NCI-H1105 treated with DMSO at 0.1 percent for 48 hours (cell line): Measurements from ENCODE around the gene PHYKPL.

Source experiments
- DNase-seq: peaks from one replicate; lab custom pipeline; 2025; lab: John Stamatoyannopoulos, UW

The PHYKPL gene

DNA sequence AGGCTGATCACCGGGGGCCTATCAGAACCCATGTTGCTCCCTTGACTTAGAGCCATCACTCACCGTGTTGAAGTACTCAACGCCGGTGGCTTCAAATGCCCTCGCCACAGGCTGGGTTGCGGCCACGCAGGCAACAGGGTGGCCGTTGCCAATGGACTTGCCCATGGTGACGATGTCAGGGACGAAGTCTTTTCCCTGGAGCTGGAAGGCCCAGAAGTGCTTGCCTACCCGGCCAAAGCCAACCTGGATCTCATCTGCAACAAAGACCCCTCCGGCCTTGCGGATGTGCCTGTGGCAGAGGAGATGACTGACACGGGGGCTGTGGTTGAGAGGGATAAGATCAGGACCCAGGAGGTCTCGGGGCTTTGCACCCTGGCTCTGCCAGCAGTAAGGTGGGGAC, 10.3 kb downstream of the PHYKPL start:
- DNase-seq = no peak

DNA sequence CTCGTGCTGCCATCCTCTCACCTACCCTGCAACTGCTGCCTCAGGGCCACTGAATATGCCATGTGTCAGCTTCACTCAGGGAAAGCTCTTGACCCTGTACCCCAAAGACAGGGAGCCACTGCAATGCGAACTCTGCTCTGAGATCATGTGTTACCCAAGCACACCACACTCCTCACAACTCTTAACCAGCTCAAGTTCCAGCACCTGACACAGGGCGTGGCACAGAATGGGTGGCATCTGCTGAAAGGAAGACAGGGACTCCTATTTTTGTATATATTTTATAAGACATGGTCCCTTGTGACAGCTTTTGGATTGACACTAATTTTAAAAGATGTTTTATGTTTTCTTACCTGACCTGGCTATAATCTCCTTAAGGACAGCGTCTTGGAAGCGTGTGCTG, 10.7 kb downstream of the PHYKPL start:
- DNase-seq = no peak

DNA sequence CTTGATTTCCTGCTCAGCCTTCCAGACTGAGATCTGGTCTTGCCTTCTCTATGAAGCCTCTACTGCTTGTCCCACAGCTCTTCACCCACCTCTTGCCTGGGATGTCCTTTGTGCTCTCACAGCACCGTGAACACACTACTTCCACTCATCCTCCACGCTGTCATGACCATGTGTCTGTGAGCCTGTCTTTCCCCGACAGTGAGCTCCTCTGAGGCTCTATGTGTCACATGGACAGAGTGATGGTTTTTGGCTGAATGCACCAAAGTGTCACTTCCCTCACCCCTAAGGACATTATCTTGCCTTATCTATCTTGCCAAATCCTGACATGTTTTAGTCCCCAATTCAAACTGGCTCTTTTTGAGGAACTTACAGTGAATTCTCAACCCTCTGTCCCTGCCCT, 11.3 kb downstream of the PHYKPL start:
- DNase-seq = no peak

DNA sequence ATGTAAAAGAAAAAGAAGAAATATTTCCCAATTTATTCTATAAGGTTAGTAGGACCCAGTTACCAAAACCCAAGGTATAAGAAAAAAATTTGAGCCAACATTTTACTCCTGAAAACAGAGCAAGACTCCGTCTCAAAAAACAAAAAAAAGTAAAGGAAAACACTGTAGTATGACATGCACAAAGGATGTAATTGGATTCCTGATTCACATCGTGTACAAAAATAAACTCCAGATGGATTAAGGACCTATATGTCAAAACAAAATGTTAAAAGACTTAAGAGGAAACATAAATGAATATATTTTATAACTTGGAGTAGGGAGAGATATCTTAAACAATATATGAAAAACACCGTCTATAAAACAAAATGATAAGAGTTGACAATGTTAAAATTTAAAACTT, 13.8 kb downstream of the PHYKPL start:
- DNase-seq = no peak

- DNase-seq = no peak
Measured at GRCh38 chr5:178218237-178218776, 14.3 kb downstream of the PHYKPL start.

- no peak for DNase-seq
Measured at GRCh38 chr5:178216779-178217178, 15.8 kb downstream of the PHYKPL start.

- DNase-seq = no peak
Measured at GRCh38 chr5:178216088-178216534, 16.5 kb downstream of the PHYKPL start.

DNA sequence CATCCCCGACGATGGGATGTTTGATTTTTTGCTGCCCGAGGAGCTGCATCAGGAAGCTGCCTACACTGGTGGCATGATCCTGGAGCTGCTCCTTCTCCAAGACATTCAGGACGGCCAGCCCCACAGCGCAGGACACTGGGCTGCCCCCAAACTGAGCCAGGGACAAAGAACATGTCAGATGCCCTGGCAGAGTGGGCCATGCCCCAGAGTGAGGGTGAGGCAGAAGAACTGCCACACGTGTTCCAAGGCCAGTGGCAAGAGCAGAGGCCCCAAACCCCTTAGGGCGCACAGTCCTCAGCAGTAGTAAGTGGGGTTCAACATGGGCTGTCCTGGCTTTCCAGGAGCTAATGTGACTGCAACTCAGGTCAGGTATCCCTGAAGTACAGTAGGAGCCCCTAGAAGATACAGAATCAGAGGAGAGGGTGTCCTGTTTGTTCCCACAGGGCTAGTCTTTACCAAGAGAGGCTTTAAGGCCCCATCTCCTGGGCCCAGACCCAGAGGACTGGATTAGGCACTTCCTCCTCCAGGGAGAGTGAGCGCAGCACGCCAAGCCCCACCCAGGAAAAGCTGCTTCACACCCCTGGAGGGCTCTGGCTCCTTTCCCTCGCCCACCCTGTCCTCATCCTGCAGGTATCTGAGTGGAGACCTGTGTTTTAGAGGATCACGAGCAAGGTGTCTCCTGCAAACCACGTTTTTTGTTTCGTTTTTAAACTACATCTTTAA, 17.2 kb downstream of the PHYKPL start:
- DNase-seq = no peak

GRCh38 chr5:178214160-178214803, 18.3 kb downstream of the PHYKPL start:
- no peak for DNase-seq

DNA sequence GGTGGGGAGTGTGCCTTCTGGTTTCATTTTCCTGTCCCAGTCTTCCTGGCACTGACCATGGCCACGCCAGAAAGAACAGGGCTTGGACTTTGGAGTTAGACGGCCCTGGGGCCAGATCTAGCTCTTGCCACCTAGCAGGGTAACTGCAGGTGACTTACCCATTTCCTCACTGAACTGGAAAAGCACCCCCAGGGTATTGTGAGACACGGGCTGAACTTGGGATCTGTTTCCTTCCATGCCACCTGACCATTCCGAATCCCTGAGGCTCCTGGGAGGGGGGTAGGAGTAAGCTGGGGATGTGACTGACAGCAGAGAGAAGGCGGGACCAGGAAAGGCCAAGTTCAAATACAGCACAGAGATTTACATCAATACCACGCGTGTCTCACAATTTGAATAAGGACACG, 18.9 kb downstream of the PHYKPL start:
- no peak for DNase-seq

GRCh38 chr5:178213003-178213461, 19.6 kb downstream of the PHYKPL start:
- no peak for DNase-seq

DNA sequence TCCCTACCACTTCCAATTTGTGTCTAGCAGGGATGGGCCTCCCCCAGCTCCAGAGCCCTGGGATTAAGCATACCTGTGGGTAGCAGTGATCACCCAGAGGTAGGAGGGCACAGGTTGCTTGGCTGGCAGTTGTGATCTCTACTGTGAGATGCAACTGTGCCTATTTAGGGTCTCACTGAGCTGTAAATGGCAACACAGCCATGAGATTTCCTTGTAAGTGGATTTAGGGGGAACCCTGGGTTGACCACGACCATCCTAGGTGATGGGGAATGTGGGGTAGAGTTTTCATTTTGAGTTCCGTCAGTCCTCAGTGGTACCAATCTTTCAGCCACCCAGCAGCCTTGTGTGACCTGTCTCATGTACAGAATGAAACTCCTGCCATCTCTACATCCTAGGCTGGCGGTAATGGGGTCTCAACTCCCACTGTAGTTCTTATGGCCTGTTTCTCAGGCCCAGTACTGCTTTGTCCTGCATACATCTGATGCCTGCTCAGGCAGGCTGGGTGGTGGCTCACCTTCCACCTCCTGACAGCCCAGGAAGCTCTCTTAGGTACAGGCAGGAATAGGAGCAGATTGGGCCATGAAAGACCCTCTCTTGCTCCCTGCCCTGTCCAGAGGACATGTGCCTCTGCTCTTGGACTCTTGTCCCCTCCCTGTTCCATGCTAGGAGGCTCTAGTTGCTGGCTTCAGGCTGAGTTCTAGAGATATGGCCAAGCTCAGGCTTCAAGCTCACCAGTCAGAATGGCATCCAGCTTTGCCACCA, 20.2 kb downstream of the PHYKPL start:
- DNase-seq = no peak

GRCh38 chr5:178211095-178212048, 21.2 kb downstream of the PHYKPL start:
- no peak for DNase-seq

- no peak for DNase-seq
Measured at GRCh38 chr5:178210686-178211085, 21.9 kb downstream of the PHYKPL start.

DNA sequence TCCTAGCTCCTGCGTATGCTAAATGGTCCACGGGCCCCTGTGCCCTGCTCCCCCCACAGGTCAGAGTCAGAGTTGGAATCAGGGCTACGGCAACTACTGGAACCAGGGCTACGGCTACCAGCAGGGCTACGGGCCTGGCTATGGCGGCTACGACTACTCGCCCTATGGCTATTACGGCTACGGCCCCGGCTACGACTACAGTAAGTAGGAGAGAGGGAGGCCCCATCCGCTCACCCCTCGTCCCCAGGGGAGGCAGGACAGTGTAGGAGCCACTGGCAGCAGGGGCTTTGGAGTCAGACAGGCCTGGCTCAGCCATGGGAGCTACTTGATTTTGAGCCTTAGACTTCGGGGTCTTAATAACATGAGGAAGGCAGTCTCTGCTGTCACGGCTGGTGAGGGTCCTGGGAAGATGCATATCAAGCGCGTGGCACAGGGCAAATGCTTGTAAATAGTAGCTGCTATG, 22.5 kb downstream of the PHYKPL start:
- DNase-seq = no peak

DNA sequence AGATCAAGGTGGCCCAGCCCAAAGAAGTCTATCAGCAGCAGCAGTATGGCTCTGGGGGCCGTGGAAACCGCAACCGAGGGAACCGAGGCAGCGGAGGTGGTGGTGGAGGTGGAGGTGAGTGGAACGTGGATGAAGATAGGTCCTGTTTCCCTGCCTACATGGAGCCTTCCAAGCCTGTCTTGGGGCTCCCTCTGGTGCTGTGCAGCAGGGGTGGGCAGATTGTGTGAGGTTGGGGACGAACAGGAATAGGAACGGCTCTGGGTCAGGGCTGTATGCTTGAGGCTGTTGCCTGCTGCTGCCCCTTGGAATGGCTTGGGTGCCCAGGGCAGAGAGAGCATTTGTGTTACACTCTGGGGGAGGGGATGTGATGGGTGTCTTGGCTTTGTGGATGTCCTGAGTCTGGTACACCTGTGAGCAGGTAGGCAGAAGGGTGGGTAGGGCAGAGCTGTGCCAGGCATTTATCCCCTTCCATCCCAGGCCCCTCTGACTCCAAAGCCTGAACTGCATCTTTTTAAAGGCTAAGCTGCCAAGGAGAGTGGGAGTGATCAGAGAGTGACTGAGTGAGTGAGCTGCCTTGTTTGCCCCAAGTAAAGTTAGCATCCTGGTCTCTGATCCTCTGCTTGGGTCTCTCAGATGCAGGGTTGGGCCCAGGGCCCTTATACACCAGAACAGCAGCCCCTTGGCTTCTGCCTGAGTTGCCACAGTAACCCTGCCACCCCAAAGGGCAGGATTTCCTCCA, 23.1 kb downstream of the PHYKPL start:
- DNase-seq = no peak

GRCh38 chr5:178208540-178209227, 23.9 kb downstream of the PHYKPL start:
- DNase-seq = no peak

GRCh38 chr5:178207917-178208280, 24.7 kb downstream of the PHYKPL start:
- DNase-seq = no peak

- no peak for DNase-seq
Measured at GRCh38 chr5:178207183-178207916, 25.3 kb downstream of the PHYKPL start.
